Dendritic cell treated with granulocyte-macrophage colony-stimulating factor and Interleukin-4, amounts not matched to agents 40 ng/mL and 50 ng/mL, for 4 days (primary cell): Measurements from ENCODE around the gene ZP2.
A peak's percentile ranks its signal among the peaks of the same experiment; 100 is the strongest.
"Not testable (repeated sequence)": the region's sequence is repeated elsewhere in the genome, so short reads cannot be mapped to it uniquely, and the experiment has no call there.

ENCODE experiments used
- H3K27ac Mint-ChIP-seq: one replicate; pipeline ENCODE4 v1.8.0; 2022; ENCODE audit warnings: mild to moderate bottlenecking, mixed read lengths
- H3K27me3 Mint-ChIP-seq: one replicate; pipeline ENCODE4 v1.8.0; 2022; ENCODE audit warnings: mild to moderate bottlenecking, mixed read lengths
- H3K36me3 Mint-ChIP-seq: one replicate; pipeline ENCODE4 v1.8.0; 2022; ENCODE audit warnings: low read depth, mixed read lengths
- H3K4me1 Mint-ChIP-seq: one replicate; pipeline ENCODE4 v1.8.0; 2022; ENCODE audit warnings: low read depth, mixed read lengths
- H3K4me3 Mint-ChIP-seq: one replicate; pipeline ENCODE4 v1.8.0; 2022; ENCODE audit warnings: mild to moderate bottlenecking, moderate library complexity, mixed read lengths
- H3K9me3 Mint-ChIP-seq: one replicate; pipeline ENCODE4 v1.8.0; 2022; ENCODE audit warnings: mixed read lengths
- intact Hi-C: fragments of 100-400 bp; cut with micrococcal nuclease; formaldehyde crosslinking; loops from one replicate; pipeline ENCODE4 v1.15.0; 2022

The ZP2 gene

GRCh38 chr16:21158208-21159110, 52.9 kb downstream of the ZP2 start, which contains the start of gene LDAF1:
Gene LDAF1 (plus strand): TSS chr16:21158674. CDS start chr16:21161183, 2,509 bp downstream.
- Mint-ChIP-seq H3K36me3 (peaks cover 36% of the 10 kb centered on the region), H3K9me3 (no peaks in the 10 kb centered on the region), H3K4me3 (peak within 1 kb of the TSS; percentile 91), H3K4me1 (peaks cover 19% of the 10 kb centered on the region), H3K27ac (peak within 1 kb of the TSS; percentile 80), H3K27me3 (peaks cover 2% of the 10 kb centered on the region)
- intact Hi-C loops: loop anchor here (2.0 kb wide), 1 partner anchor 142 kb away; no protein-coding TSS in a partner anchor

DNA sequence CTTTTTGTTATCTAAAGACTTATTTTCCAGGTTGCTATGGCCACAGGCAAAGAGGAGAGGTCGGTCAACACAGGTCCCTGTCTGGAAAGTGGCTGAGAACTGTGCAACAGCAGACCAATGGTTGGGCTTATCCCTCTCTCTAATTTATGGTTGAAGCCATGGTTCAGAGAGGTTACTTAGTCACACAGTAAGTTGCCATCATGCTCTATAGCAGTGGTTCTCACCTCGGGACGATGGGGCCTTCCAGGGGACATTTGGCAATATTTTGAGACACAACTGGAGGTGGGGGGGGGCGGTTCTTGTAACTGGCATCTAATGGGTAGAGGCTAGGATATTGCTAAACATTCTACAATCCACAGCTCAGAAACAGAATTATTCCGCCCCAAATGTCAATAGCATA, 53.7 kb downstream of the ZP2 start:
- intact Hi-C loops: loop anchor here (2.0 kb wide), 1 partner anchor 143 kb away; no protein-coding TSS in a partner anchor
- Mint-ChIP-seq H3K36me3 (peaks cover 28% of the 10 kb centered on the region), H3K4me3 (no peak overlapping the region), H3K27me3 (peaks cover 4% of the 10 kb centered on the region), H3K9me3 (no peaks in the 10 kb centered on the region), H3K4me1 (peaks cover 19% of the 10 kb centered on the region), H3K27ac (no peak overlapping the region)

DNA sequence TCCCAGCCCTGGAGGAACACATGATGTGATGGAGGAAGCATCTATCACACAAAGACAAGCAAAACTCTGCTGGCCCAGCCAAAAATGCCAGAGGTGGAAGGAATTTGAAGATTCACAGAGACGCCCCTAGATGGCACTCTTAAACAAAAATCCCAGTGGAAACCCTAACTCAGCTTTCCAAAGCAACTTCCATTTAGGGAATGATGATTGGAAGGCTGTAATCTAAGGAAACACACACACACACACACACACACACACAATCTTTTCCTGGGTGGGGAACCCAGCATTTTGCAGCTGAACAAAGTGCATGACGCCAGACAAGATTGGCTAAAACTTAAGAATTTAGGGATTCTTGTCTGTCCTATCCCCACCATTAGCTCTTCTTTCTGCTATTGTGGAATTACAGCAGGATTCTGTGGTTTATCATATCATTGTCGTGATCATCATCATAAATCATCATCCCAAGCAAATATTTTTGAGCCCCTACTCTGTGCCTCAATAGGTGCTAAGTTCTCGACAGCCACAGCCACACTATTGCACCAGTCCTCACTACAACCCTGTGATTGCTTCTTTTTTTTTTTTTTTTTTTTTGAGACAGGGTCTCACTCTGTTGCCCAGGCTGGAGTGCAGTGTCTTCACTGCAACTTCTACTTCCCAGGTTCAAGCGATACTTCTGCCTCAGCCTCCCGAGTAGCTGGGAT, 54.5 kb downstream of the ZP2 start:
- Mint-ChIP-seq H3K27ac (no peak overlapping the region), H3K36me3 (peaks cover 23% of the 10 kb centered on the region), H3K9me3 (no peaks in the 10 kb centered on the region), H3K4me3 (no peak overlapping the region), H3K27me3 (peaks cover 7% of the 10 kb centered on the region), H3K4me1 (peaks cover 19% of the 10 kb centered on the region)
- intact Hi-C loops: no loop called here

GRCh38 chr16:21156011-21156410, 55.4 kb downstream of the ZP2 start:
- intact Hi-C loops, H3K9me3 Mint-ChIP-seq, H3K27ac Mint-ChIP-seq, H3K4me3 Mint-ChIP-seq: not testable (repeated sequence)
- H3K36me3 Mint-ChIP-seq: peaks cover 14% of the 10 kb centered on the region
- H3K27me3 Mint-ChIP-seq: peaks cover 10% of the 10 kb centered on the region
- H3K4me1 Mint-ChIP-seq: peaks cover 20% of the 10 kb centered on the region

- intact Hi-C loops, H3K27ac Mint-ChIP-seq, H3K36me3 Mint-ChIP-seq, H3K9me3 Mint-ChIP-seq, H3K4me3 Mint-ChIP-seq: not testable (repeated sequence)
- Mint-ChIP-seq H3K27me3 (peaks cover 20% of the 10 kb centered on the region), H3K4me1 (peaks cover 15% of the 10 kb centered on the region)
These were observed 58.1 kb downstream of the ZP2 start for GRCh38 chr16:21153124-21153729.

- intact Hi-C loops, H3K4me3 Mint-ChIP-seq, H3K36me3 Mint-ChIP-seq, H3K9me3 Mint-ChIP-seq, H3K27ac Mint-ChIP-seq: not testable (repeated sequence)
- Mint-ChIP-seq H3K27me3 (peaks cover 27% of the 10 kb centered on the region), H3K4me1 (peaks cover 10% of the 10 kb centered on the region)
These were observed 59.0 kb downstream of the ZP2 start for GRCh38 chr16:21152160-21153030.

DNA sequence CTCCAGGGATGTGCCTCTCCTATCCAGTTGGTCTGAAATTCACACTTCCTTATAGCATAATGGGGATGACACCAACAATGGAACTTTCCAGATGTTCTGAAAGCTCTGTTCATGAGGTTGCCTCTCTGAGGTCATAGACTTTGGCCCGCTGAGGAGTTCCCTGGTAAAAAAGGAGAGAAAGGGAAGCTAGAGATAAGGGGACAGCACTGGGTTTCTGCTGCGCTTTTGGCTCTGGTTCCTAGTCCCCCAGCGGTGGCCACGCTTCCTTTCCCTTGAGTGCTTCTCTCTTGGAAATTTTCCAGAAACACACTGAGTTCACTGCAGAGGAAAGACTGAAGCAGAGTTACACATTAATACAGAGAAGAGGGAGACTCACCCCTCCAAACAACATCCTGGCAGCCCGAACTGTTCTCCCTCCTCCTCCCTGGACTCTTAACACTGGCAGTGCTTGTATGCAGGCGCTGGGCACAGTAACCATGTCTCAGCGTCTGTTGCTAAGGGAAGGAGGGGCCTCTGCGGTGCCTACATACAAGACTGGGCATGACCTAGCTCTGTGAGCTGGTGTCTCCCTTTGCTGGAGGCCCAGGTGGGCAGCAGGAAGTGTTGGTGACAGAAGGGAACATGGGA, 60.9 kb downstream of the ZP2 start, which contains the start of gene DNAH3:
Gene DNAH3, minus strand, starts transcription at position 472 of the 627 bp plus-strand sequence. CDS start 527 bp downstream, outside the sequence.
- no peak within 1 kb of the TSS for H3K4me3 Mint-ChIP-seq
- H3K36me3 Mint-ChIP-seq: no peaks in the 10 kb centered on the region
- peak within 1 kb of the TSS; percentile 12 for H3K27ac Mint-ChIP-seq
- no peaks in the 10 kb centered on the region for H3K9me3 Mint-ChIP-seq
- intact Hi-C loops: no loop called here
- H3K4me1 Mint-ChIP-seq: peaks cover 10% of the 10 kb centered on the region
- peaks cover 40% of the 10 kb centered on the region for H3K27me3 Mint-ChIP-seq
